Measurements from ENCODE around the gene TPSD1. TPM values are rescaled to one million over a fixed set of nuclear protein-coding genes. Genes with fewer than 3 reads are reported as not detected.

The TPSD1 gene
- total RNA-seq, 1 donor from 2014 or later: not detected

GRCh38 chr16:1299012-1299867 lies 43.4 kb downstream of the TPSD1 start:
- DNase-seq (ENCODE audit: low read depth, low spot score): no peak

- DNase-seq (ENCODE audit: low read depth, low spot score): no peak
Observed at GRCh38 chr16:1299868-1300203, 44.0 kb downstream of the TPSD1 start.

- DNase-seq (ENCODE audit: low read depth, low spot score): no peak
Observed at GRCh38 chr16:1300664-1301476, 45.0 kb downstream of the TPSD1 start.

GRCh38 chr16:1301562-1301961 lies 45.7 kb downstream of the TPSD1 start:
- DNase-seq (ENCODE audit: low read depth, low spot score): no peak

GRCh38 chr16:1305823-1306222 lies 50.0 kb downstream of the TPSD1 start:
- DNase-seq (ENCODE audit: low read depth, low spot score): no peak

- DNase-seq (ENCODE audit: low read depth, low spot score): no peak
Observed at GRCh38 chr16:1306334-1306733, 50.5 kb downstream of the TPSD1 start.

- no peak for DNase-seq (ENCODE audit: low read depth, low spot score)
Observed at GRCh38 chr16:1308036-1308976, 52.4 kb downstream of the TPSD1 start.

Other genes with a start within 250 kb of the TPSD1 start
- 0.07 TPM in 1 of 2 replicates, not detected in the other for gene SSTR5, start 183.3 kb upstream of the TPSD1 start, total RNA-seq
- not detected in 2 replicates for gene C1QTNF8, start 159.8 kb upstream of the TPSD1 start, total RNA-seq
- gene CACNA1H, start 103.0 kb upstream of the TPSD1 start, total RNA-seq: 0.07 TPM in 1 of 2 replicates, not detected in the other
- not detected in 2 replicates for gene TPSG1, start 30.8 kb upstream of the TPSD1 start, total RNA-seq
- gene TPSB2, start 25.9 kb upstream of the TPSD1 start, total RNA-seq: not detected in 2 replicates
- gene TPSAB1, start 15.4 kb upstream of the TPSD1 start, total RNA-seq: not detected in 2 replicates
- gene UBE2I, start 53.6 kb downstream of the TPSD1 start, total RNA-seq: 59.1 and 88.7 TPM in 2 replicates
- 0.46 and 0.53 TPM in 2 replicates for gene BAIAP3, start 77.6 kb downstream of the TPSD1 start, total RNA-seq
- gene TSR3, start 95.8 kb downstream of the TPSD1 start, total RNA-seq: 90.7 and 93.8 TPM in 2 replicates
- 27.0 and 27.5 TPM in 2 replicates for gene GNPTG, start 95.9 kb downstream of the TPSD1 start, total RNA-seq
- gene UNKL, start 158.6 kb downstream of the TPSD1 start, total RNA-seq: 9.2 and 12.0 TPM in 2 replicates
- 21.8 and 22.4 TPM in 2 replicates for gene UQCC4, start 164.7 kb downstream of the TPSD1 start, total RNA-seq
- not detected in 2 replicates for gene PERCC1, start 175.0 kb downstream of the TPSD1 start, total RNA-seq
- 0.11 and 0.13 TPM in 2 replicates for gene CCDC154, start 188.5 kb downstream of the TPSD1 start, total RNA-seq
- gene CLCN7, start 219.0 kb downstream of the TPSD1 start, total RNA-seq: 48.3 and 73.8 TPM in 2 replicates
- gene PTX4, start 232.9 kb downstream of the TPSD1 start, total RNA-seq: not detected in 2 replicates
- gene TELO2, start 237.3 kb downstream of the TPSD1 start, total RNA-seq: 19.1 and 22.9 TPM in 2 replicates

All from pulmonary artery endothelial cell (primary cell).